Erythroblast (primary cell): Measurements from ENCODE around the gene MYO1E.

ENCODE experiments used
- GATA1 ChIP-seq: IDR thresholded peaks from 2 replicates; pipeline ENCODE4 v1.6.1; 2011; ENCODE audit warnings: low read depth, mild to moderate bottlenecking, control low read depth, low read length, moderate library complexity
- POLR2A ChIP-seq: IDR thresholded peaks from 2 replicates; pipeline ENCODE4 v1.6.1; 2011; ENCODE audit warnings: mild to moderate bottlenecking, low read length

- no peak for TF ChIP-seq POLR2A
- no peak for TF ChIP-seq GATA1
Measured at GRCh38 chr15:59229015-59229414, 143.7 kb downstream of the MYO1E start.
